ENCODE measurements around the gene GIGYF2.

The GIGYF2 gene

GRCh38 chr2:232802091-232802490 is 105.0 kb downstream of the GIGYF2 start:
- H3K27ac Mint-ChIP-seq: no peak overlapping the region
- H3K4me3 Mint-ChIP-seq: no peak overlapping the region
- peaks cover 90% of the 10 kb centered on the region for H3K36me3 Mint-ChIP-seq
- no peaks in the 10 kb centered on the region for H3K4me1 Mint-ChIP-seq
- DNase-seq (ENCODE audit: low spot score in 2 of 2) (no peak), ATAC-seq (no peak)
- H3K9me3 Mint-ChIP-seq: peaks cover 4% of the 10 kb centered on the region

DNA sequence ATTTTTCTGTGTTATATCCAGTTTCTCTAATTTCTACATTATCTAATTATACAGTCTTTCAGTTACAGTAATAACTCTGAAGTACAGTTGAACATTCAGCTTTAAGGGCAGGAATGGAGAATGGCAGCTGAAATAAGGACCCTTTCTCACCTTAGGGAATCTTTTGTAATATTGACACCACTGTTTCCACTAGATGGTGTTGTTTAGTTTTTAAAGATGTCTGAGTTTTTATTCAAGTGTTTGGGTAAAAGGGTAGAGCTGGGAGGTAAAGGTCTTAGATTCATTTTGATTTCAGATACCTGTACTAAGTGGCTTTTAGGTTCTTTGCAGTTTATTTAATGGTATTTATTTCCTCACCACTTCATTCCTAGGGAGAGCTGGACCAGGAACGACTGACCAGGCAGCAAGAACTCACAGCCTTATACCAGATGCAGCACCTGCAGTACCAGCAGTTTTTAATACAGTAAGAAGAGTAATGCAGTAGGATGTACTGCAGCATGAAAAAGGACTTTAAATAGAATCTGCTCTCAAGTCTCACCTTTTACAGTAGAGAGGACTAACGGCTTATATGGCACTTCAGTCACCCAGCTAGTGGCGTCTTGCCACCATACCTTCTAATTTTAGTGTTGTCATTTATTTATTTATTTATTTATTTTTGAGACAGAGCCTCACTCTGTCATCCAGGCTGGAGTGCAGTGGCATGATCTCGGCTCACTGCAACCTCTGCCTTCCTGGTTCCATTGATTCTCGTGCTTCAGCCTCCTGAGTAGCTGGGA is 112.4 kb downstream of the GIGYF2 start:
- Mint-ChIP-seq H3K36me3 (peaks cover 97% of the 10 kb centered on the region), H3K9me3 (no peaks in the 10 kb centered on the region), H3K4me1 (no peaks in the 10 kb centered on the region), H3K27ac (no peak overlapping the region), H3K4me3 (no peak overlapping the region)
- ATAC-seq: no peak
- no peak for DNase-seq (ENCODE audit: low spot score in 2 of 2)

DNA sequence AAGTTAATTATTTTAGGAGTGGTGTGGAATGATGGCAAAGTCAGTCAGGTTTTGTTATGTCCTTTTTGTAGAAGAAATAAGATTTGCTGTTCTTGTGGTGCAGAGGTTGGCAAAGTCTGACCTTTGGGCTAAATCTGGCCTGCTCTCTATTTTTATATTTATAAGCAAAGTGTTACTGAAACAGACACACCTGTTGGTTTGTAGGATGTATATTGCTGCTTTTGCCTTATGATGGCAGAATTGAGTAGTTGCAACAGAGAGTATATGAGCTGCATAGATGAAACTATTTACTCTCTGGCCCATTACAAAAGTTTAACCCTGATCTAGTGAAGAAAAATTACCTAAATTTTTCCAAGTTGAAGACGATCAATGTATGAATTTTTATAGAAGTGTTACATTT is 113.3 kb downstream of the GIGYF2 start:
- Mint-ChIP-seq H3K36me3 (peaks cover 97% of the 10 kb centered on the region), H3K4me3 (no peak overlapping the region)

GRCh38 chr2:232815569-232815968 is 118.4 kb downstream of the GIGYF2 start:
- Mint-ChIP-seq H3K27ac (no peak overlapping the region), H3K36me3 (peaks cover 100% of the 10 kb centered on the region), H3K9me3 (no peaks in the 10 kb centered on the region), H3K4me3 (no peak overlapping the region), H3K4me1 (no peaks in the 10 kb centered on the region)
- ATAC-seq: no peak
- DNase-seq (ENCODE audit: low spot score in 2 of 2): no peak

More for the DNA sequence above, 113.3 kb downstream of the GIGYF2 start:
- Mint-ChIP-seq H3K27ac (no peak overlapping the region), H3K4me1 (no peaks in the 10 kb centered on the region), H3K9me3 (no peaks in the 10 kb centered on the region)
- ATAC-seq (no peak), DNase-seq (ENCODE audit: low spot score in 2 of 2) (no peak)

- H3K4me1 Mint-ChIP-seq: no peaks in the 10 kb centered on the region
- H3K27ac Mint-ChIP-seq: peak overlapping the region; percentile 15
- no peaks in the 10 kb centered on the region for H3K9me3 Mint-ChIP-seq
- ATAC-seq (no peak), DNase-seq (ENCODE audit: low spot score in 2 of 2) (no peak)
- H3K36me3 Mint-ChIP-seq: peaks cover 100% of the 10 kb centered on the region
- H3K4me3 Mint-ChIP-seq: no peak overlapping the region
Measured at GRCh38 chr2:232816657-232817056, 119.5 kb downstream of the GIGYF2 start.

DNA sequence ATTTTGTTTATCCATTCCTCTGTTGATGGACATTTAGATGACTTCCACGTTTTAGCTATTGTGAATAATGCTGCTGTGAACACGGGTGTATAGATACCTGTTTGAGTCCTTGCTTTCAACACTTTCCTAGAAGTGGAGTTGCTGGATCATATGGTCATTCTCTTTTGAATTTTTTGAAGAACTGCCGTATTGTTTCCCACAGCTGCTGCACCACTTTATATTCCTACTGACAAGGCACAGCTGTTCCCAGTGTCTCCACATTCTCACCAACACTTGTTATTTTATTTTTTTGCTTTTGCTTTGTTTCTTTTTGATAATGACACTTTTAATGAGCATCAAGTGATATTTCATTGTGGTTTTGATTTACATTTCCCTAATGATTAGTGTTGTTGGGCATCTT is 120.6 kb downstream of the GIGYF2 start:
- Mint-ChIP-seq H3K4me1 (no peaks in the 10 kb centered on the region), H3K36me3 (peaks cover 100% of the 10 kb centered on the region), H3K9me3 (no peaks in the 10 kb centered on the region), H3K4me3 (no peak overlapping the region), H3K27ac (no peak overlapping the region)
- ATAC-seq (no peak), DNase-seq (ENCODE audit: low spot score in 2 of 2) (no peak)

DNA sequence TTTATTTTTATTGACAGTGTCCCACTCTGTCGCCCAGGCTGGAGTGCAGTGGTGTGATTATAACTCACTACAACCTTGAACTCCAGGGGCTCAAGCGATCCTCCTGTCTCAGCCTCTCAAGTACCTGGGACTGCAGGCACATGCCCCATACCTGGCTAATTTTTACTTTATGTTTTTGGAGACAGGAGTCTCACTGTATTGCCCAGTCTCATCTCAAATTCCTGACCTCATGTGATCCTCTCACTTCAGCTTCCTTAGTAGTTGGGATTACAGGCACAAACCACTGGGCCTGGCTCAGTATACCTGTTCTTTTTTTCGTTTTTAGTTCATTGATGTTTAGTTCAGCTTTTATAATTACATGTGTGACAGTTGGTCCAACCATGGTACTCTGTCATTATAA is 132.9 kb downstream of the GIGYF2 start:
- peak overlapping the region; percentile 32 for H3K27ac Mint-ChIP-seq
- peaks cover 92% of the 10 kb centered on the region for H3K36me3 Mint-ChIP-seq
- no peak overlapping the region for H3K4me3 Mint-ChIP-seq
- DNase-seq (ENCODE audit: low spot score in 2 of 2) (no peak), ATAC-seq (no peak)
- H3K4me1 Mint-ChIP-seq: peaks cover 5% of the 10 kb centered on the region
- no peaks in the 10 kb centered on the region for H3K9me3 Mint-ChIP-seq

DNA sequence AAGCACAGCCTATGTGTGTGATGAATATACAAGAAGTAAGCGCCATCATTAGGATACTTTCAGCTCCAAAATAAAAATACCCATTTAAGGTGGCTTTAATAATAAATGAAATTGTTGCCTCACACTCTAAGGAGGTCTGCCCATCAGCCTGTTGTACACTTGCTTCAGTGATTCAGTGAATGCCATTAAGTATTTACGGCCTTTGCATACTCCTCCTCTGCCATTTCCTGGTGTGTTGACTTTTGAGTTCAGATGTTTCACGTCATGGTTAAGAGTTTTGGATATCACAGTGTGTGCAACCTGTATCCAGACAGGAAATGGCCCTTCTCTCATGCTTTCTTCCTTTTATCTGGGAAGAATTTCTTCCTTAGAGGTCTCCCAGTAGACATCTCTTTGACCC is 134.4 kb downstream of the GIGYF2 start:
- Mint-ChIP-seq H3K4me3 (no peak overlapping the region), H3K4me1 (peaks cover 5% of the 10 kb centered on the region), H3K36me3 (peaks cover 92% of the 10 kb centered on the region), H3K9me3 (no peaks in the 10 kb centered on the region), H3K27ac (no peak overlapping the region)
- ATAC-seq (no peak), DNase-seq (ENCODE audit: low spot score in 2 of 2) (no peak)

DNA sequence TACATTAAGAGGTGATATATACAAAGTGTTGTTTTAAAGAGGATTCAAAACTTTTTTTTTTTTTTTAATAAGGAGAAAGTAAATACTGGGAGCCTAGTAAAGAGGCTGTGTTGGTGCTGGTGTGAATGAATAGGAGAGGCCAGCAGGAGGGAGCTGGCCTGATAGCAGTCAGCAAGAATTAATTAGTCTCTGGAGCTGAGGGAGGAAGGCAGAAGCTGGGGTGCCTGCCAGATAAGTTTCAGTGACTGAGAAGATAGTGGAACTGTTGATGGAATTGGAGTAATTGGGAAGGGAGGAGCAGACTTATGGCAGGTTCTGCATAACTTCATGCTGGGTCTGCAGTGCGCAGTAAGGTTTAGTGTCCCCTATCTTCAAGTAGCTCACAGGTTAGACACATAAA is 136.7 kb downstream of the GIGYF2 start:
- Mint-ChIP-seq H3K9me3 (no peaks in the 10 kb centered on the region), H3K4me3 (no peak overlapping the region), H3K36me3 (peaks cover 95% of the 10 kb centered on the region), H3K4me1 (peaks cover 28% of the 10 kb centered on the region), H3K27ac (peak overlapping the region; percentile 50)
- DNase-seq (ENCODE audit: low spot score in 2 of 2): no peak
- no peak for ATAC-seq

- DNase-seq (ENCODE audit: low spot score in 2 of 2): no peak
- ATAC-seq: no peak
- Mint-ChIP-seq H3K36me3 (peaks cover 95% of the 10 kb centered on the region), H3K4me3 (no peak overlapping the region), H3K4me1 (peaks cover 32% of the 10 kb centered on the region), H3K9me3 (no peaks in the 10 kb centered on the region), H3K27ac (no peak overlapping the region)
Measured at GRCh38 chr2:232835687-232836208, 138.6 kb downstream of the GIGYF2 start.

- H3K27ac Mint-ChIP-seq: peak overlapping the region; percentile 79
Measured at GRCh38 chr2:232836934-232837333, 139.8 kb downstream of the GIGYF2 start.

GRCh38 chr2:232838406-232838874 is 141.3 kb downstream of the GIGYF2 start:
- ATAC-seq (peak; percentile 92), DNase-seq (ENCODE audit: low spot score in 2 of 2) (peak; percentile 5 to 66)
- H3K9me3 Mint-ChIP-seq: no peaks in the 10 kb centered on the region
- H3K36me3 Mint-ChIP-seq: peaks cover 95% of the 10 kb centered on the region
- H3K4me1 Mint-ChIP-seq: peaks cover 27% of the 10 kb centered on the region
- peak overlapping the region; percentile 79 for H3K27ac Mint-ChIP-seq
- H3K4me3 Mint-ChIP-seq: peak overlapping the region; percentile 22

More at GRCh38 chr2:232836934-232837333, 139.8 kb downstream of the GIGYF2 start:
- Mint-ChIP-seq H3K36me3 (peaks cover 95% of the 10 kb centered on the region), H3K4me3 (no peak overlapping the region), H3K4me1 (peaks cover 30% of the 10 kb centered on the region), H3K9me3 (no peaks in the 10 kb centered on the region)
- no peak for ATAC-seq
- no peak for DNase-seq (ENCODE audit: low spot score in 2 of 2)

DNA sequence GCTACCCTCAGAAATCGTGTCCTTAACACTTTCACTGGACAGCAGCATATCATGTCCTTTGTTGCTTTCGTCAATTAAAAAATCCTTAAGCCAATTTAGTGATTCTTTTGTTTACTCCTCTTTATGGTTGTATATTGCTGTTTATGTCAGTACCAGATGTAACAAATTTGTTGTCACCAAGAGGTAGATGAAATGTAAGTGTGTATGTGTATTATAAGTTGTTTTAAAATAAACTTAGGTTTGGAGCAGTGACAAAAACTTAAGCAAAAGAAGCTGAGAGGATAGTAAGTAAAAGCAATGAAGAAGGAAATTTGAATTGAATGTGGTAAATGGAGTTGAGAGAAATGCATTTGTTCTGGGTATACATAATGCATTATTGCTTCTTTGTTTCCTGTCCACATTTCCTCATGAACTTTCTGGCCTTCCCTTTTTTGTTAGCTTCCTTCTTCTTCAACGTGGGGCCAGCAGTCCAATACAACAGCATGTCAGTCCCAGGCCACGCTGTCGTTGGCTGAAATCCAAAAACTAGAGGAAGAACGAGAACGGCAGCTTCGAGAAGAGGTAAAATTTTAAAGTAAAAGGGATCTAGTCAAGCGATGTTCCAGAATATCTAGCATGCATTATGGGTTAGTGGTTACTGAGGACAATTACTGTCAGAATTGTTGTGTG is 142.4 kb downstream of the GIGYF2 start:
- Mint-ChIP-seq H3K4me3 (no peak overlapping the region), H3K4me1 (peaks cover 27% of the 10 kb centered on the region), H3K36me3 (peaks cover 95% of the 10 kb centered on the region), H3K9me3 (no peaks in the 10 kb centered on the region), H3K27ac (peak overlapping the region; percentile 79)
- DNase-seq (ENCODE audit: low spot score in 2 of 2): no peak
- no peak for ATAC-seq

- peak overlapping the region; percentile 24 for H3K27ac Mint-ChIP-seq
- peaks cover 16% of the 10 kb centered on the region for H3K4me1 Mint-ChIP-seq
- ATAC-seq (no peak), DNase-seq (ENCODE audit: low spot score in 2 of 2) (no peak)
- peaks cover 95% of the 10 kb centered on the region for H3K36me3 Mint-ChIP-seq
- no peaks in the 10 kb centered on the region for H3K9me3 Mint-ChIP-seq
- no peak overlapping the region for H3K4me3 Mint-ChIP-seq
Measured at GRCh38 chr2:232842689-232843088, 145.6 kb downstream of the GIGYF2 start.

DNA sequence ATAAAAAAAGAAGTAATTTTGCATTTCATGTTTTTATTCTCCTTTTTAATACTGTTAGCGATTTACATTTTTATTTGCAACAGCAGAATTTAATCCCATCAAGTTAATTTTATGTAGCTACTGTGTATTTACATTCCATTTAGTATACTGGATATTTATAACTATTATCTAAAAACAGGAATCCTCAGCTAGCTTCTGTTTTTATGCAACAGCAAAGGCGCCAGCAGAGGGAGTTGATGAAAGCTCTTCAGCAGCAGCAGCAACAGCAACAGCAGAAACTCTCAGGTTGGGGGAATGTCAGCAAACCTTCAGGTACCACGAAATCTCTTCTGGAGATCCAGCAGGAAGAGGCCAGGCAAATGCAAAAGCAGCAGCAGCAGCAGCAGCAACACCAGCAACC is 146.7 kb downstream of the GIGYF2 start:
- no peak for ATAC-seq
- H3K36me3 Mint-ChIP-seq: peaks cover 100% of the 10 kb centered on the region
- no peak for DNase-seq (ENCODE audit: low spot score in 2 of 2)
- H3K9me3 Mint-ChIP-seq: no peaks in the 10 kb centered on the region
- no peak overlapping the region for H3K4me3 Mint-ChIP-seq
- H3K4me1 Mint-ChIP-seq: peaks cover 4% of the 10 kb centered on the region
- H3K27ac Mint-ChIP-seq: no peak overlapping the region

GRCh38 chr2:232846055-232846454 is 148.9 kb downstream of the GIGYF2 start:
- H3K36me3 Mint-ChIP-seq: peaks cover 100% of the 10 kb centered on the region
- H3K27ac Mint-ChIP-seq: no peak overlapping the region

More at GRCh38 chr2:232846055-232846454, 148.9 kb downstream of the GIGYF2 start:
- Mint-ChIP-seq H3K9me3 (no peaks in the 10 kb centered on the region), H3K4me1 (no peaks in the 10 kb centered on the region), H3K4me3 (no peak overlapping the region)
- DNase-seq (ENCODE audit: low spot score in 2 of 2) (no peak), ATAC-seq (no peak)
